H1 (cell line): ENCODE data around the gene WFIKKN1. TPM values are rescaled to one million over a fixed set of nuclear protein-coding genes. Genes with fewer than 3 reads are reported as not detected.

Experiments
- HDAC2 ChIP-seq, 2 experiments: fragments of 300-600 bp in 1 of 2; sonication (generic) in 1 of 2; IDR thresholded peaks; 2 replicates each; pipeline ENCODE4 v1.6.1; 2011 to 2012; ENCODE audit warnings: low read depth in 2 of 2, low read length in 2 of 2, mild to moderate bottlenecking in 2 of 2, moderate library complexity in 2 of 2, borderline replicate concordance in 1 of 2, inconsistent platforms in 1 of 2
- KDM1A ChIP-seq: fragments of 200-600, 300-600 bp; sonication (generic); IDR thresholded peaks from 2 replicates; pipeline ENCODE4 v1.7.1; 2016; ENCODE audit warnings: mild to moderate bottlenecking, low read length, borderline replicate concordance
- POLR2AphosphoS5 ChIP-seq: IDR thresholded peaks from 2 replicates; pipeline ENCODE4 v1.6.1; 2011; ENCODE audit warnings: low read depth, low read length
- RNF2 ChIP-seq: fragments of 200-900, 300-1000 bp; sonication (generic); IDR thresholded peaks from 2 replicates; pipeline ENCODE4 v1.7.1; 2016; ENCODE audit warnings: borderline replicate concordance, low read depth, mild to moderate bottlenecking, antibody characterized with exemption, low read length; ENCODE audit not compliant: poor library complexity, severe bottlenecking; ENCODE audit errors: missing control alignments
- SIN3A ChIP-seq, 2 experiments: IDR thresholded peaks in 1 of 2; conservative IDR thresholded peaks in 1 of 2; 2 replicates each; pipeline ENCODE4 v1.6.1; 2011 to 2012; ENCODE audit warnings: low read length in 2 of 2, improper control_type of control experiment in 1 of 2, low read depth in 1 of 2, mild to moderate bottlenecking in 1 of 2
- ZNF274 ChIP-seq: IDR thresholded peaks from 2 replicates; pipeline ENCODE4 v1.7.0; 2012; ENCODE audit warnings: low read length, borderline replicate concordance; ENCODE audit errors: extremely low read depth
- polyA plus RNA-seq, 7 experiments: library from polyadenylated mRNA; depleted of rRNA in 3 of 7; stranded (reverse) in 5 of 7; unstranded in 2 of 7; fragments of >200 nt in 5 of 7; fragments of 200-250 nt in 2 of 7; gene quantifications; 1 replicate in 5 of 7; 2 replicates in 1 of 7; 4 replicates in 1 of 7; pipeline versions ENCODE4 v1.2.1 to v1.2.3, GENCODE V29; 2011 to 2013; ENCODE audit warnings: missing spikeins in 2 of 7, mixed read lengths in 2 of 7
- total RNA-seq: library from RNA; stranded (reverse); fragmentation: NEBNext Ultra II Directional; extraction: Animal tissue kit (Norgen Biotek cat#: 25700); gene quantifications from 2 replicates; pipeline ENCODE4 v1.2.1, GENCODE V29; 2021

Gene WFIKKN1
- total and polyA plus RNA-seq, 2 of the 8 experiments (the other 6 are each of a cell fraction or from before 2014, with no cell fraction given) = 11.4 to 15.8 TPM

GRCh38 chr16:616733-617586 lies 13.8 kb upstream of the WFIKKN1 start (continued):
- TF ChIP-seq ZNF274 = no peak
- no peak for TF ChIP-seq HDAC2 (IDR thresholded peaks at IDR 0.05; ENCODE audit: borderline replicate concordance in 1 of 2, low read depth in 2 of 2, low read length in 2 of 2)
- no peak for TF ChIP-seq SIN3A (conservative IDR thresholded peaks at IDR 0.05 in 1 of 2, IDR thresholded peaks at IDR 0.05 in 1 of 2; ENCODE audit: low read depth in 1 of 2, low read length in 2 of 2)
- TF ChIP-seq KDM1A = no peak
- TF ChIP-seq RNF2 = no peak
- no peak for TF ChIP-seq POLR2AphosphoS5
- TF ChIP-seq, all 59 proteins: peak for 0
